T-helper 2 cell treated with Interferon-gamma antibody and Interleukin-4, amounts not matched to agents 5 μg/mL and 100 μg/mL, for 36 hours (primary cell): ENCODE measurements around the gene CDS1.
"Not testable (repeated sequence)": the region's sequence is repeated elsewhere in the genome, so short reads cannot be mapped to it uniquely, and the experiment has no call there.

Experiments
- DNase-seq: peaks from one replicate; pipeline ENCODE4 v3.0.0; 2021; ENCODE audit warnings: low spot score
- H3K27ac Mint-ChIP-seq: one replicate; pipeline ENCODE4 v1.8.0; 2021; ENCODE audit warnings: mild to moderate bottlenecking, mixed read lengths
- H3K27me3 Mint-ChIP-seq: one replicate; pipeline ENCODE4 v1.8.0; 2021; ENCODE audit warnings: low read depth, mixed read lengths
- H3K36me3 Mint-ChIP-seq: one replicate; pipeline ENCODE4 v1.8.0; 2021; ENCODE audit warnings: low read depth, mixed read lengths
- H3K4me1 Mint-ChIP-seq: one replicate; pipeline ENCODE4 v1.8.0; 2021; ENCODE audit warnings: low read depth, mixed read lengths
- H3K4me3 Mint-ChIP-seq: one replicate; pipeline ENCODE4 v1.8.0; 2022; ENCODE audit warnings: mild to moderate bottlenecking, moderate library complexity, mixed read lengths
- H3K9me3 Mint-ChIP-seq: one replicate; pipeline ENCODE4 v1.8.0; 2021; ENCODE audit warnings: mixed read lengths

CDS1 gene

DNA sequence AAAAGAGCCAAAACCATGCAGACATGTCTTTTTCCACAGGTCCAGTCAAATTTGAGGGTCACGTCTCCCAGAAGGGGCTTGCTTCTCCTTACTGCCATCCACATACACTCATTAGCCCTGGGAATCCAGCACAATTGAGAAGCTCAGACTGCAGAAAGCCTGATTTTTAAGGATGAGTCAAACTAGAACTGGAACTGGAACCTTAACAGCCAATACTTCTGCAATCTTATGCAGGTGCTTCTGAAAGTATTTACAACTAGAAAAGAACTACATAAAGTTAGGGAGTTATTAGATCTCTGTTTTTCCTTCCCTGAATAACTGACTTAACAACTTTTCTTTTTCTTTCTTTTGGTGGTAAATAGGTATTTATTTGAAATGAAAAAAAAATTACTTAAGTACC lies 86.3 kb downstream of the CDS1 start:
- Mint-ChIP-seq H3K27ac (no peak overlapping the region), H3K36me3 (no peaks in the 10 kb centered on the region), H3K27me3 (peaks cover 3% of the 10 kb centered on the region), H3K9me3 (no peaks in the 10 kb centered on the region), H3K4me1 (no peaks in the 10 kb centered on the region), H3K4me3 (no peak overlapping the region)
- DNase-seq, result no peak

DNA sequence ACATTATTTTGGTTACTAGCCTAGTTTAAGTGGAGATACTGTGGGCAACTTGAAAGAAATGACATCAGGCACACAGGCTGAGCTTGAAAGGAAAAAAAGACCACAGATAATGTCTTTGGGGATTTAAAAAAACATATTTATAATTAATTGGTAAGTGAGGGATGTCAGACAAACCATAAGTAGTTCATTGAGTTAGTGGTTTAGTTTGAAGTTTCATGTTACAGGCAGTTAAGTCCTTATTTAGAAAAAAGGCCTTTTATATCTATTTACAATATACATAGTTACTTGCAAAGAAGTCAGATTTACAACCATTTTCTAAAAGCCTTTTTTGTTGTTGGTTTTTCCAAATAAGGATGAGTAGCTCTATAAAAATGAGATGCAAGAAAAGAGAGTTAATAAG lies 89.2 kb downstream of the CDS1 start:
- no peak for DNase-seq
- no peak overlapping the region for H3K4me3 Mint-ChIP-seq
- no peaks in the 10 kb centered on the region for H3K36me3 Mint-ChIP-seq
- H3K9me3 Mint-ChIP-seq, result no peaks in the 10 kb centered on the region
- no peaks in the 10 kb centered on the region for H3K4me1 Mint-ChIP-seq
- no peak overlapping the region for H3K27ac Mint-ChIP-seq
- H3K27me3 Mint-ChIP-seq, result no peaks in the 10 kb centered on the region

DNA sequence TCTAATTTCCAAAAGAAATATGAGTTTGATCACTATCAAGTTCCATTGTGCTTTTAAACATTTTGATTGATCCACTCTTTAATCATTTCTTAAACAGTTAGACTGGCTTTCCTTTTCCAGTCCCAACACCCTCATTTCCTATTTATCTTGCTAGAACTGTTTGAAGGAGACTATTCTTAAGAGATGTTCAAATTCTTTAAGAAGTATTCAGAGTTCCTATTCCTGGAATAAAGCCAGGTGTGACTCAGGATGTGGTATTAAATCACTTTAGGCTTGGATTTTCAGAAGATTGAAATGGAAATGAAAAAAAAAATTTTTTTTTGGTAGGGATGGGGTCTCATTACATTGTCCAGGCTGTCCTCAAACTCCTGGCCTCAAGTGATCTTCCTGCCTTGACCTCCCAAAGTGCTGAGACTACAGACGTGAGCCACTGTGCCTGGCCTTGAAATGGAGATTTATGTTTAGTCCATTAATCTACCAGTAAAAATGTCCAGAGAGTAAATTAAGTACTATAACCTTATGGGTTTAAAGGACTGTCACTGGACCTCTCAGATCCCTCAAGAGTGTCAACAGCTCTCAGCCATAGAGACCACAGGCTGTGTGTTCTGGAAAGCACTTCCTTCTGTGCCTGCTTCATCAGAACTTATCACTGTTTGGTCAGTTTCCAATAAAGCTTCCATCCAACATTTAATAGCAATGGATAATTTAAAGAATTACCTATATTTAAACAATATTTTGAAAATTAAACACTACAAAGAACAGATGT lies 90.7 kb downstream of the CDS1 start:
- no peak overlapping the region for H3K4me3 Mint-ChIP-seq
- no peak for DNase-seq

DNA sequence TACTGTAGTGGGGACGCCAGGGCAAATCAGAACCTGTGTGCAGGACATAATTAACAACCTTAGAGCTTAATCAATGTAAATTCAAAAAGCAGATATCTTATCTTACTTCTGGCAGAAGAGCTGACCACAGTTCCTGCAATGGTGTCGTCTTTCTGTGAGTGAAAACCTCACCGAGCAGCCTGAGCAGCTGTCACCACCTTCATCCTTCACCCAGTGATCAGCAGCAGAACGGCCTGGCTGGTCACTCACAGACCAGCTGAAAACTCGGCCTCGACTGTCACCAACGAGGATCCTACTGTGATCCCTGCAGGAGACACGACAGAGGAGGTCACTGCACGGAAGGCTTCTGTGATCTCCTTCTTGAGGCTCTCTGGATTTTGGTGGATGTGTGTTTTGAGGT lies 94.2 kb downstream of the CDS1 start:
- H3K9me3 Mint-ChIP-seq, result no peaks in the 10 kb centered on the region
- no peak overlapping the region for H3K27ac Mint-ChIP-seq
- H3K27me3 Mint-ChIP-seq, result peaks cover 2% of the 10 kb centered on the region
- DNase-seq, result no peak
- H3K36me3 Mint-ChIP-seq, result no peaks in the 10 kb centered on the region
- no peak overlapping the region for H3K4me3 Mint-ChIP-seq
- peaks cover 10% of the 10 kb centered on the region for H3K4me1 Mint-ChIP-seq

More for the DNA sequence above, 90.7 kb downstream of the CDS1 start:
- Mint-ChIP-seq H3K36me3 (no peaks in the 10 kb centered on the region), H3K27me3 (no peaks in the 10 kb centered on the region), H3K4me1 (no peaks in the 10 kb centered on the region), H3K27ac (no peak overlapping the region), H3K9me3 (no peaks in the 10 kb centered on the region)

DNA sequence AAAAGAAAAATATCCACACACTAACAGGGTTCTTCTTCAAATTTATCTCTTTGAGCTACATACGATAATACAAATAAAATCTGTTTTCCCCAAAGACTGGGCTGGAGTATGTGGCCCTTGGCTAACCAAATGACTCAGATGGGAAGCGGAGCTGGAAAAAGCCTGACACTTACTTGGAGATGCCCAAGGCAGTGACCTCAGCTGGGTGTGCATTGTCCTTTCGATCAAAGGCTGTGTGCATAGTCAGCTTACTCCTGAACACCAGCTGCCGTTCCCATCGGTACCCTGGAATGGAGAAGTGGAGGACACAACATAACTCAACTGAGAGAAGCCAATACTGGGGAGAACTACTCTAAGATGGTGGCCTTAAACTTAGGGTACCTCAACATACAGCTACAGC lies 95.1 kb downstream of the CDS1 start:
- H3K4me3 Mint-ChIP-seq, result no peak overlapping the region
- peaks cover 10% of the 10 kb centered on the region for H3K4me1 Mint-ChIP-seq
- H3K27ac Mint-ChIP-seq, result no peak overlapping the region
- peaks cover 2% of the 10 kb centered on the region for H3K27me3 Mint-ChIP-seq
- H3K36me3 Mint-ChIP-seq, result no peaks in the 10 kb centered on the region
- DNase-seq, result no peak
- no peaks in the 10 kb centered on the region for H3K9me3 Mint-ChIP-seq

DNA sequence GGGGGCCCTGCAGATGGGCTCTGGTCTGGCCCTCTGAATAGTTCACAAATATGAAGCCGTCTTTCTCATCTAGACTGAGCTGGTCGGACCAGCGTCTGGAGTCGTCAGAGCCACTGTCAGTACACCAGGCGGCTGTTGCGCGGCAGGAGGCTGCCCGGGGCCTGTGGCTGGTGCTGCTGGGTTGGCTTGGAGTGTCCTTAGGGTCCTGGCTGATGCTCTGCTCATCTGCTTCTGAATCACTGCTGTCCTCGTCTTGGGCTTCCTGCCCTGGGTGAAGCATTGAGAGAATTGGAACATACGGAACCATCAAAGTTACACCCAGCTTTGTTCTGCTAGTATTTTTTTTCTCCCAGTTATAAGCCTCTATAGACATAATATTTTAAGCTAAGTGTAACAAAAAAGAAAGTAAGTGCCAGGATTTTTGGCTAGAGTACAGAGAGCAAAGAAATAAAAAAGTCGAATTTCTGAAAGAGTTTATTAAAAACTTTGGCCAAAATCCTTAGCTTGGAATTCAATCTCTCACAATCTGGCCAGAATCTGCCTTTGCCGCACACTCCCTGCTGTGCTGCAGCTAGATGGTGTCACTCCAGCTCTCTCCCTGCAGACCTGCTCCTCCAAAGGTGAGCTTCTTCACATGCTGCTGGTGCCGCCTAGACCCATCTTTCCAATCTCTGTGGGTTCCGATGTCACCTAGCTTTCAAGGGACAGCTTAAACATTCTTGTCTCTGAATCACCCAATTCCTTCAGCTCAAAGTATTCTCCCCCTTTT lies 96.2 kb downstream of the CDS1 start:
- H3K9me3 Mint-ChIP-seq, result no peaks in the 10 kb centered on the region
- no peak for DNase-seq
- H3K27me3 Mint-ChIP-seq, result peaks cover 2% of the 10 kb centered on the region
- H3K27ac Mint-ChIP-seq, result no peak overlapping the region
- H3K36me3 Mint-ChIP-seq, result no peaks in the 10 kb centered on the region
- peaks cover 12% of the 10 kb centered on the region for H3K4me1 Mint-ChIP-seq
- H3K4me3 Mint-ChIP-seq, result no peak overlapping the region

DNA sequence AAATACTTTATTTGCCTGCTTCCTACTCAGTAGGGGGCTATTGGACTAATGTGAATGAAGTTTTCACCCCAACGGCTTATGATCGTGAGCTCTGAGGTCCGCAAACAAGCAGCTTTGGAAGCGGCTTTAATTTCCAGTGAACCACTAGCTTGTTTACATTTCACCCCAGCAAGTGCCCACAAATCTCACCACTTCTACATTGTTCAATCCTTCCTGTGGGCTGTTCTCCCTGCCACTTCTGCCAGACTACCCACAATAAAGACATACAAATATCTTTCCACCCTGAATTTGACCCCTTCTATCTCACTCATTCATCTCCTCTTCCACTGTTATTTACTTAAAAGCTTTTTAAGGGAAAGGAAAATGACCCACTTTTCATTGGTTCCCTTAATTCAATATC lies 98.0 kb downstream of the CDS1 start:
- H3K27ac Mint-ChIP-seq, result no peak overlapping the region
- no peaks in the 10 kb centered on the region for H3K9me3 Mint-ChIP-seq
- DNase-seq, result no peak
- H3K36me3 Mint-ChIP-seq, result no peaks in the 10 kb centered on the region
- peak overlapping the region; percentile 47 for H3K4me3 Mint-ChIP-seq
- peaks cover 13% of the 10 kb centered on the region for H3K4me1 Mint-ChIP-seq
- H3K27me3 Mint-ChIP-seq, result peaks cover 2% of the 10 kb centered on the region

DNA sequence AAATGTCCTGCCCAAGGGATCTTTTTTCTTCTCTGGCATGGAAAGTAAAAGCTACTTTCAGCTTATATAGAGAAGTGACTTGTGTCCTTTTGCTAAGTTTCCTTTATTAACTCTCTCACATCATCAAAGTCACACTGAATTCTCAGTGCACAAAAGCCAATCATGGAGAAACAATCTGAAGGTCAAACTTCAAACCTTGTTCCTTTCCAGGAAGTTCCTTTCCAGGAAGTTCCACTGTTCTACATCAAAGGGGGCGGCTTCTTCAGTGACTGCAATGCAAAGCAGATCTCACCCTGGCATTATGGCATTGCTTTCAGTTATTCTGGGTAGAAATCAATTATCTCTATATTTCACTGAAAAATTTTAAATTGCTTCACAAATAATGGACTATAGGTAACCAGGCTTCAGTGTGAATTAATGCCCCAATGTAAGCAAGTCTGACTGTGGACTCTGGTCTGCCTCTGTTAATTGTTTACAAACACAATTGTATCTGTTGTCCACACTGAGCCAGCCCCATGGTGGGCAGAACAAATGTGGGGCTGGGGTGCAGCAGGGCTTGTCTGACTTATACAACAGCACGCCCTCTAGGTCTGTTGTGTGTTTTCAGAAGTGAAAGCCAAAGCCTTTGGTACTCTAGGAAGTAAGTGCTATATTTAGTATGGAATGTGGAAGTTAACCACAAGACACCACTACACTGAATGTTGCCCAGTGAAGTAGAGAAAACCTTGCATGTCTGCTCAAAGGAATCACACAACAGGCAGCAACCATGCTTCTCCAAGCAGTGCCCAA lies 98.8 kb downstream of the CDS1 start:
- Mint-ChIP-seq H3K4me3 (peak overlapping the region; percentile 47), H3K27ac (no peak overlapping the region)

DNA sequence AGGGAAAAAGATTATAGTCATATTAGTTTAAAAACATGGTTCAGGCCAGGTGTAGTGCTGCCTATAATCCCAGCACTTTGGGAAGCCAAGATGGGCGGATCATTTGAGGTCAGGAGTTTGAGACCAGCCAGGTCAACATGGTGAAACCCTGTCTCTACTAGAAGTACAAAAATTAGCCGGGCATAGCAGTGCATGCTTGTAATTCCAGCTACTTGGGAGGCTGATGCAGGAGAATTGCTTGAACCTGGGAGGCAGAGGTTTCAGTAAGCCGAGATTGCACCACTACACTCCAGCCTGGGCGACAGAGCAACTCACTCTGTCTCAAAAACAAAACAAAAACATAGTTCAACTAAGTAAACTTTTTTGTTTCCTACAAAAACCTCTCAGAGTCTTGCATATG lies 99.7 kb downstream of the CDS1 start:
- not testable (repeated sequence) for H3K27me3 Mint-ChIP-seq, H3K9me3 Mint-ChIP-seq, H3K4me3 Mint-ChIP-seq, H3K27ac Mint-ChIP-seq, DNase-seq, H3K36me3 Mint-ChIP-seq
- H3K4me1 Mint-ChIP-seq, result peaks cover 13% of the 10 kb centered on the region

More for the DNA sequence above, 98.8 kb downstream of the CDS1 start:
- H3K4me1 Mint-ChIP-seq, result peaks cover 13% of the 10 kb centered on the region
- peaks cover 2% of the 10 kb centered on the region for H3K27me3 Mint-ChIP-seq
- H3K36me3 Mint-ChIP-seq, result no peaks in the 10 kb centered on the region
- DNase-seq, result no peak
- H3K9me3 Mint-ChIP-seq, result no peaks in the 10 kb centered on the region

DNA sequence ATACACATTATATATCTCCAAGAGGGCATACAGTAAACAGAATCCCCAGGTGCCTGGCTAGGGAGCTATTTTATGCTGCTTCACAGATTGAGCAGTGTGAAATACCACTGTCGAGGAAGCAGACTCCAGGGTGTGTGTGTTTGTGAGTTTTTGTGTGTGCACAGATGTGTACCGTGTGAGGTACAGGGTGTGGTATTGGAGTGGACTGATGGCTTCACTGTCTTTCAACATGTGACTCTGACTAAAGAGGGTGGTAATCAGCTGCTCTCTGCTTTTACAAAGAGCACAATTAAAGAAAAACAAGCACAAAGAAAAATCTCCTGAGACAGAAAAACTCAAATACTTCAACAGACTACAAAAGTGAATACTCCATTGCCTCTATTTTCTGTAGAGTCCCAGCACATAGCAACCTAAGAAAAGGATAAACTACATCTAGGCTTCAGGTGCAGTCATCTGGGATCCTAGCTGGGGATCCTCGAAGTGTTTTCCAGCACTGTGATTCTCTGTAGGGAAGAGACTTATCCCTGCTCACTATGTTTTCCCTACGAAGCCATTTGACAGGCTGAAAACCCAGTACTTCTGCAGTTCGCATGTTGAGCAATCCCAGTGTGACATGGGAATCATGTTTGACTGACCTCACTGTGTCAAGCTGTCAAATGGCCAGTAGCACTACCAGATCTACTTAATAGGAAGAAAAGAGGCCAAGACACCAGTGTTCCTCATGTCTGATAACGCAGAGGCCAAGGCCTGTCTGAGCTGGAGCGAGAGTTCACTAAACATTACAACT lies 100.3 kb downstream of the CDS1 start:
- H3K9me3 Mint-ChIP-seq, result no peaks in the 10 kb centered on the region
- no peak overlapping the region for H3K27ac Mint-ChIP-seq
- no peaks in the 10 kb centered on the region for H3K36me3 Mint-ChIP-seq
- H3K4me1 Mint-ChIP-seq, result peaks cover 13% of the 10 kb centered on the region
- no peak overlapping the region for H3K4me3 Mint-ChIP-seq
- peaks cover 2% of the 10 kb centered on the region for H3K27me3 Mint-ChIP-seq
- no peak for DNase-seq

DNA sequence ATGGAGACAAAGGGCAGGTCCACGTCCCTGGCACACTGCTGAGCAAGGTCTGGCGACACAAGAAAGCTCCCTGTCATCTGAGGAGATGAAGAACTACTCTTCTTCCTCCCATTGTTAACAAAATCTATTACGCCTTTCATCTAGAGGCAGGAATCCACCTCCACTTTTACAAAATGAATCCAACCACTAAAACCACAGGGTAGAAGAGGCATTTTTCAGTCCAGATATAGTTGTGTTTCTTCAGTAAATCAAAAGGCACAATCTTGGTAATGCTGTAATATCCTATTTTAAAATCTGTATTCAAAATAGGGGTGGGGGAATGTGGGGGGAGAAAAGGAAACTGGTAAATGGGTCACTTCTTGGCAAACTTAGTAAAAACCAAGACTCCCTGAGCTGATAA lies 101.4 kb downstream of the CDS1 start:
- Mint-ChIP-seq H3K27me3 (peaks cover 2% of the 10 kb centered on the region), H3K4me3 (no peak overlapping the region), H3K4me1 (peaks cover 13% of the 10 kb centered on the region), H3K9me3 (no peaks in the 10 kb centered on the region), H3K27ac (no peak overlapping the region), H3K36me3 (no peaks in the 10 kb centered on the region)
- DNase-seq, result no peak

DNA sequence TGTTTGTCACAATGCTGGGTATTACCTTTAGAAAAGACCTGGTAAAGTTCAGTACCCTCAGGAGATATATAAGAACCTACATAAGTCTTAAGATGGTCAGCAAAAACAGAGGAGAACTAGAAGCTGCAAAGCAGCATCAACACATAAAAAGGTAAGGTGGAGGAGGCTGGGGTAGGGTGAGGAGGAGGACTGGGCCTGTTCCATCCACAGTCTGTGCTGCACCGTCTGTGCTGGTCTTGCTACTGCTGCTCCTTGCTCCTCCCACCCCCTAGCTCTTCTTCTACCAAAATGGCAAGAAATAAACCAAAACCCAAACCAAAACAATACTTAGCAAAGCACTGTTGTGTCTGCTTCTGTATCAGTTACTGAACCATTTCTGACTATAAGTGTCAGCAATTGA lies 102.2 kb downstream of the CDS1 start:
- Mint-ChIP-seq H3K27ac (no peak overlapping the region), H3K9me3 (no peaks in the 10 kb centered on the region), H3K4me1 (peaks cover 13% of the 10 kb centered on the region), H3K4me3 (no peak overlapping the region), H3K27me3 (peaks cover 2% of the 10 kb centered on the region), H3K36me3 (no peaks in the 10 kb centered on the region)
- no peak for DNase-seq

DNA sequence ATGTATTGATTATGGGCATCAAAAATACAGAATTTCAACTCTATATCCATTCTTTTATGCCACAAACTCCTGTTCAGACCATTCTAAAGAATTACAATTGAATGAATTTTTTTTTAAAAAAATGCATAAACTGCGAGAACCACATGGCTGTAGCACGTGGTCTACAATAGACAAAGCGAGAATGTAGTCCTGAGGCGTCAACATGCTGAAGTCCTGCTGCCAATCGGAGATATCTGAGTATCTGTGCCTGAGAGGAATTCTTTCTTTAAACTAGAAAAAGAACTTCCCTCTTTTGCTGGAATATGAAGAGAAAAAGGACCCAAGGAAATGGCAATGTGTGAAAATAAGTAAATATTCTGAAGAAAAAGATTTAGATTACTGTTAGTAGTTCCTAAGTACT lies 105.7 kb downstream of the CDS1 start:
- no peak overlapping the region for H3K27ac Mint-ChIP-seq
- H3K4me3 Mint-ChIP-seq, result no peak overlapping the region
- H3K27me3 Mint-ChIP-seq, result no peaks in the 10 kb centered on the region
- DNase-seq, result no peak
- no peaks in the 10 kb centered on the region for H3K9me3 Mint-ChIP-seq
- H3K36me3 Mint-ChIP-seq, result no peaks in the 10 kb centered on the region
- peaks cover 2% of the 10 kb centered on the region for H3K4me1 Mint-ChIP-seq
